Spleen (tissue), 11 donors: ENCODE measurements around the gene SHISAL2A. TPM values are rescaled to one million over a fixed set of nuclear protein-coding genes. Genes with fewer than 3 reads are reported as not detected.

Experiments used
- DNase-seq: peaks from one replicate; pipeline ENCODE4 v3.0.0-alpha.2; 2020
- H3K27ac ChIP-seq, 8 donors: fragments of 200-600 bp; sonication (generic) in 7 of 8; 1 replicate in 4 of 8; 2 replicates in 4 of 8; pipeline versions ENCODE4 v1.5.0 to v1.8.0; 2016 to 2021; ENCODE audit warnings: inconsistent platforms in 4 of 8, mild to moderate bottlenecking in 4 of 8, moderate library complexity in 1 of 8
- H3K27me3 ChIP-seq, 7 donors: fragments of 200-600 bp; sonication (generic) in 6 of 7; replicated peaks in 1 of 7; 1 replicate in 4 of 7; 2 replicates in 3 of 7; pipeline versions ENCODE4 v1.5.0 to v1.8.0; 2016 to 2021; ENCODE audit warnings: inconsistent platforms in 3 of 7, mild to moderate bottlenecking in 1 of 7
- H3K36me3 ChIP-seq, 6 donors: fragments of 200-600 bp; sonication (generic) in 5 of 6; 1 replicate in 4 of 6; 2 replicates in 2 of 6; pipeline versions ENCODE4 v1.5.0 to v1.8.0; 2016 to 2021; ENCODE audit warnings: inconsistent platforms in 2 of 6
- H3K4me1 ChIP-seq, 6 donors: fragments of 200-600 bp; sonication (generic) in 5 of 6; 1 replicate in 3 of 6; 2 replicates in 3 of 6; pipeline versions ENCODE4 v1.5.0 to v1.8.0; 2016 to 2021; ENCODE audit warnings: inconsistent platforms in 3 of 6
- H3K4me3 ChIP-seq, 8 donors: fragments of 200-600 bp; sonication (generic) in 7 of 8; 1 replicate in 4 of 8; 2 replicates in 4 of 8; pipeline versions ENCODE4 v1.5.0 to v1.8.0; 2016 to 2021; ENCODE audit warnings: inconsistent platforms in 4 of 8, mild to moderate bottlenecking in 4 of 8, moderate library complexity in 2 of 8
- H3K9me3 ChIP-seq, 8 donors: fragments of 200-600 bp; sonication (generic) in 7 of 8; 1 replicate in 4 of 8; 2 replicates in 4 of 8; pipeline versions ENCODE4 v1.5.0 to v1.8.0; 2016 to 2021; ENCODE audit warnings: inconsistent platforms in 4 of 8
- POLR2A ChIP-seq, 3 donors: fragments of 450-650 bp; IDR thresholded peaks; one replicate each; pipeline ENCODE4 v1.5.1; 2017; ENCODE audit warnings: antibody characterized with exemption in 3 of 3, mild to moderate bottlenecking in 1 of 3
- POLR2AphosphoS5 ChIP-seq, 3 donors: sonication (generic); formaldehyde crosslinking; IDR thresholded peaks; one replicate each; pipeline ENCODE4 v1.5.1; 2017; ENCODE audit warnings: antibody characterized with exemption in 3 of 3
- WGBS, 5 donors: extraction: QIAGEN DNeasy Blood & Tissue Kit in 3 of 5; methylation state at CpG; one replicate each; pipeline versions ENCODE4 v1.1.5 to v1.1.7; 2013 to 2018; 5-methylcytosine and 5-hydroxymethylcytosine counted together
- intact Hi-C: fragments of 100-400 bp; cut with DNase I; formaldehyde crosslinking; loops from one replicate; pipeline ENCODE4 v1.15.0; 2023; ENCODE audit warnings: low total_unique reads
- polyA plus RNA-seq, 3 donors: library from polyadenylated mRNA; stranded (reverse); fragments of 200-250 nt; gene quantifications; one replicate each; pipeline ENCODE4 v1.2.1, GENCODE V29; 2013
- total RNA-seq, 7 donors: library from RNA; depleted of rRNA in 3 of 7; stranded (reverse); fragments of >200 nt in 3 of 7; fragmentation: NEBNext Ultra II Directional in 4 of 7; extraction: Animal tissue kit (Norgen Biotek cat#: 25700) in 4 of 7; gene quantifications; one replicate each; pipeline versions ENCODE4 v1.1.0 to v1.2.1, GENCODE V29; 2016 to 2021
- TF ChIP-seq, protein P1 (sequence below), 11 experiments: fragments of 200-600 bp in 7 of 11; fragments of 450-650 bp in 4 of 11; sonication (generic) in 4 of 11; IDR thresholded peaks in 8 of 11; conservative IDR thresholded peaks in 3 of 11; 1 replicate in 7 of 11; 2 replicates in 4 of 11; pipeline versions ENCODE4 v1.4.0 to v1.8.0; 2016 to 2021; ENCODE audit warnings: antibody characterized with exemption in 11 of 11, inconsistent platforms in 4 of 11, mild to moderate bottlenecking in 1 of 11
- donor health status: healthy with polysubstance abuse.
- donor health status: DM: no; HTN: no; CAD: no; lungs with moderate emphysema.
- donor health status: DM: no; HTN: no; CAD: no.
- donor health status: Bipolar disorder and iron deficiency.
- donor health status: healthy.
- donor health status: DM: no; HTN: no; CAD: no.
- donor health status: DM: yes; HTN: yes; CAD: no.

The SHISAL2A gene
- total and polyA plus RNA-seq, 10 donors, result 9.2 to 23.6 (median 16.1) TPM

DNA sequence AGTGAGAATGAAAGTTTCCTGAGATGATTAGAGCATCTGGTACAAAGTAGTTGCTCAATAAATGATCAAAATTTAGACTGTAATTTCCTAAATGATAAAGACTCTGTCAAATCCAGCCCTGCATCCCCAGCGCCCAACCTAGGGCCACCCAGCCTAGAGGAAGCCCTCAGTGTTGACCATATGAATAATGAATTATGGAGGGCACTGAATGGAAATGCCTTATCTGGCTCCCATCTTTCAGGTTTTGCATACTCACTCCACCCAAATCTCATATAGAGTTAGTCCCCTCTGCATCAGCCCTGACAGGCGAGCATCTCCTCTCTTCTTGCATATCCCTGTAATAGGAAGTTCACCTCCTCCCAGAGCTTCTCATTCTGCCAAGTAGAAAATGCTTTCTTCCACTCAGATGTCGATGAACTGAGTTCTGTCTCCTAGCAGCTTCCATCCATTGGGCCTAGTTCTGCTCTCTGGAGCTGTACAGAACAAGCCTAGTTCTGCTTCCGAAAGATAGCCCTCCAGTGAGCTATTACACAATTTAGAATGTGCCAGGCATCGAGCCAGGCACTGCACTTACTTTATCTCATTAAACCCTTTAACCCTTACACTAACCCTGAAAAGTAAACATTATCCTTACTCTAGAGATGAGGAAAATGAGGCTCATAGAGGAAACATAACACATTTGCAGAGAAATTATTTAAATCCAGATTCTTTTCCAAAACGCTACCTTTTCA is 44.3 kb downstream of the SHISAL2A start:
- H3K27ac ChIP-seq, result peak overlapping the region in 2 of 8 donors; percentile 2 to 7
- intact Hi-C loops, result no loop called here

DNA sequence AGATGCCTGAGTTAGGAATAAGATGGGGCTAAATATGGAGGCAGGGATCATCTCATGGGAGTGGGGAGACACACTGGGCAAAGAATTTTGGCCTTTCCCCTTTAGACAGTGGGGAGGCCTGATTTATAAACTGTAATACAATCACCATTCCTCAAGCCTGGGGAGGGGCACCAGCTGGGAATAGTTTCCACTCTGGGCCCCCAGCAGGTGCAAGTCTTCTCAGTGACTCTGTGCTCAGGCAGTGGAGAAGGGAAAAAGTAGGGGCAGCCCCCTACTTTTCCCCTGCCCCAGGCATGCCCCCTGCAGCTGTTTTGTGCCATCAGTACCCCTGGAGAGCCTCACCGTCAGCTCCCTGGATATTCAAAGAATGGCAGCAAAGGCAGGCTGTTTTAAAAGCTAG is 46.1 kb downstream of the SHISAL2A start:
- intact Hi-C loops, result no loop called here

More for the DNA sequence above, 44.3 kb downstream of the SHISAL2A start:
- H3K4me1 ChIP-seq, result peaks cover 0 to 10% (median 3%) of the 10 kb centered on the region in 6 donors
- no peaks in the 10 kb centered on the region for H3K27me3 ChIP-seq
- H3K36me3 ChIP-seq, result peaks cover 0 to 33% (median 2%) of the 10 kb centered on the region in 6 donors
- H3K9me3 ChIP-seq, result no peaks in the 10 kb centered on the region
- no peak for DNase-seq
- 64 to 77% (median 70%) methylated on average over 6 of the region's 6 CpGs for WGBS, 5 donors
- no peak overlapping the region for H3K4me3 ChIP-seq
- TF ChIP-seq POLR2AphosphoS5 (IDR thresholded peaks at IDR 0.05), result no peak
- no peak for TF ChIP-seq POLR2A (IDR thresholded peaks at IDR 0.05)

DNA sequence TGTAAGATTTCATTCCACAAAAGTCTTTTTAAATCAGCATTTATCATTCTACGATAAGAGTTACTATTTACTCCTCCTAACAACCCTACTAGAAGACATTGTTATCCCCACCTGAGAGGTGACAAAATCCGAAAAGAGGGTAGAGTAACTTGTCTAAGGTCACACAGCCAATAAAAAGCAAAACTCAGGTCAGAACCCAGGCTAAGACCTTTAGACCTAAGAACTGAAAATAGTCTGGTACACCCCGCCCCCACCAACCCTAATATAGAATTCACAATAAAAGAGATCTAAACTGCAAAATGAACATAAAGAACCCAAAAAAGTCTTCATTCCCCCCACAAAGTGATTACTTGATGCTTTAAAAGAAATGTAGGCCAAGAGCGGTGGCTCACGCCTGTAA is 46.5 kb downstream of the SHISAL2A start:
- Histone ChIP-seq H3K4me3 (no peak overlapping the region), H3K27me3 (no peaks in the 10 kb centered on the region), H3K36me3 (peaks cover 0 to 20% (median 2%) of the 10 kb centered on the region in 6 donors), H3K27ac (no peak overlapping the region), H3K9me3 (no peaks in the 10 kb centered on the region), H3K4me1 (peaks cover 0 to 10% (median 3%) of the 10 kb centered on the region in 6 donors)
- TF ChIP-seq, protein P1, sequence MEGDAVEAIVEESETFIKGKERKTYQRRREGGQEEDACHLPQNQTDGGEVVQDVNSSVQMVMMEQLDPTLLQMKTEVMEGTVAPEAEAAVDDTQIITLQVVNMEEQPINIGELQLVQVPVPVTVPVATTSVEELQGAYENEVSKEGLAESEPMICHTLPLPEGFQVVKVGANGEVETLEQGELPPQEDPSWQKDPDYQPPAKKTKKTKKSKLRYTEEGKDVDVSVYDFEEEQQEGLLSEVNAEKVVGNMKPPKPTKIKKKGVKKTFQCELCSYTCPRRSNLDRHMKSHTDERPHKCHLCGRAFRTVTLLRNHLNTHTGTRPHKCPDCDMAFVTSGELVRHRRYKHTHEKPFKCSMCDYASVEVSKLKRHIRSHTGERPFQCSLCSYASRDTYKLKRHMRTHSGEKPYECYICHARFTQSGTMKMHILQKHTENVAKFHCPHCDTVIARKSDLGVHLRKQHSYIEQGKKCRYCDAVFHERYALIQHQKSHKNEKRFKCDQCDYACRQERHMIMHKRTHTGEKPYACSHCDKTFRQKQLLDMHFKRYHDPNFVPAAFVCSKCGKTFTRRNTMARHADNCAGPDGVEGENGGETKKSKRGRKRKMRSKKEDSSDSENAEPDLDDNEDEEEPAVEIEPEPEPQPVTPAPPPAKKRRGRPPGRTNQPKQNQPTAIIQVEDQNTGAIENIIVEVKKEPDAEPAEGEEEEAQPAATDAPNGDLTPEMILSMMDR (IDR thresholded peaks at IDR 0.05 in 8 of 11, conservative IDR thresholded peaks at IDR 0.05 in 3 of 11), result no peak
- no peak for TF ChIP-seq POLR2A (IDR thresholded peaks at IDR 0.05)
- no peak for TF ChIP-seq POLR2AphosphoS5 (IDR thresholded peaks at IDR 0.05)
- WGBS, 5 donors, result 94 to 95% (median 95%) methylated on average over 5 of the region's 5 CpGs
- DNase-seq, result no peak
- intact Hi-C loops, result no loop called here

More for the DNA sequence above, 46.1 kb downstream of the SHISAL2A start:
- Histone ChIP-seq H3K9me3 (no peaks in the 10 kb centered on the region), H3K27ac (no peak overlapping the region), H3K36me3 (peaks cover 0 to 20% (median 2%) of the 10 kb centered on the region in 6 donors), H3K4me3 (no peak overlapping the region), H3K27me3 (no peaks in the 10 kb centered on the region), H3K4me1 (peaks cover 0 to 10% (median 3%) of the 10 kb centered on the region in 6 donors)
- no peak for DNase-seq
- WGBS, 5 donors, result 75 to 96% (median 88%) methylated on average over 1 of the region's 1 CpG
- no peak for TF ChIP-seq POLR2AphosphoS5 (IDR thresholded peaks at IDR 0.05)

DNA sequence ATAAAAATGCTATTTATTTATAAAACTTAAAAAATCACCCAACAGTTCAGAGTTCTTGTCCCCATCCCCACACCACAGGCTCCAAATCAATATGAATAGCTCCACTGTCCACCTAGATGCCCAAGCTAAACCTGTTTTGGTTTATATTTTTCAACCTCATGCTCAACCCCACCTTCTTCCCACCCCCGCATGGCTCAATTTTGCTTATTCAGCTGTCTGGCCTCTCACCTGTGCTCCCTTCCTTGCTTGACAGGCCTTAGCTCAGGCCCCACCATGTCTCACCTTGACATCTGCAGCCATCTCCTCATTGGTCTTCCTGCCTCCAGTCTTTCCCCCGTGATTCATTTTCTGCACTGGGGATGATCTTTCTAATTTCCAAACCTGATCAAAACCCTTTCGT is 47.4 kb downstream of the SHISAL2A start:
- no peak overlapping the region for H3K4me3 ChIP-seq
- H3K36me3 ChIP-seq, result peaks cover 0 to 24% (median 2%) of the 10 kb centered on the region in 6 donors
- no peak overlapping the region for H3K27ac ChIP-seq
- intact Hi-C loops, result loop anchor here (10.0 kb wide), 2 partner anchors 126 to 536 kb away; partner anchors contain the start of genes TUT4 and ZFYVE9
- DNase-seq, result no peak
- peaks cover 0 to 10% (median 3%) of the 10 kb centered on the region in 6 donors for H3K4me1 ChIP-seq
- no peaks in the 10 kb centered on the region for H3K27me3 ChIP-seq
- WGBS, 5 donors, result 82 to 91% (median 87%) methylated on average over 3 of the region's 3 CpGs
- TF ChIP-seq POLR2AphosphoS5 (IDR thresholded peaks at IDR 0.05) (no peak), POLR2A (IDR thresholded peaks at IDR 0.05) (no peak)
- TF ChIP-seq, protein P1 (IDR thresholded peaks at IDR 0.05 in 8 of 11, conservative IDR thresholded peaks at IDR 0.05 in 3 of 11), result no peak
- H3K9me3 ChIP-seq, result no peaks in the 10 kb centered on the region

DNA sequence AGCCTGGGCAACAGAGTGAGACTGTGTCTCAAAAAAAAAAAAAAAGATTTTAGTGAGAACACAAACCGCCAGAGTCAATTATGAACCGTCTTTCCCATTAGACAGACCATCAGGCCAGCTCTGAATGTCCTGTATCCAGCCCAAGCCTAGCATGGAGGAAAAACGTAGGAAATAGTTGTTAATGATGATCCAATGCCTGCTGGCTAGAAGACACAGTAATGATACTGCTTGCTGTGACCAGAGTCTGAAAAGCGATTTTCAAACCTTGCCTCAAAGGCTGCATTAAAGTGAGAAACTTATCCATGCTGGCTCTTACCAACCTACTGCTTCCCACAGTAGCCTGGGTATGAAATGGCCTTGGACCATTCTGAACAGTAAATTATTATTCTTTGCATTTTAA is 48.2 kb downstream of the SHISAL2A start:
- H3K4me3 ChIP-seq, result no peak overlapping the region
- no peaks in the 10 kb centered on the region for H3K27me3 ChIP-seq
- no peak overlapping the region for H3K27ac ChIP-seq
- WGBS, 5 donors, result 88 to 95% (median 90%) methylated on average over 4 of the region's 4 CpGs
- TF ChIP-seq, protein P1 (IDR thresholded peaks at IDR 0.05 in 8 of 11, conservative IDR thresholded peaks at IDR 0.05 in 3 of 11), result no peak
- TF ChIP-seq POLR2A (IDR thresholded peaks at IDR 0.05) (no peak), POLR2AphosphoS5 (IDR thresholded peaks at IDR 0.05) (no peak)
- intact Hi-C loops, result loop anchor here (10.0 kb wide), 2 partner anchors 126 to 536 kb away; partner anchors contain the start of genes TUT4 and ZFYVE9
- peaks cover 3 to 17% (median 8%) of the 10 kb centered on the region in 6 donors for H3K4me1 ChIP-seq
- H3K9me3 ChIP-seq, result no peaks in the 10 kb centered on the region
- H3K36me3 ChIP-seq, result peaks cover 0 to 16% (median 2%) of the 10 kb centered on the region in 6 donors
- no peak for DNase-seq
